Large intestine (tissue), 3 donors: ENCODE data around the gene PHB1. TPM values are rescaled to one million over a fixed set of nuclear protein-coding genes. Genes with fewer than 3 reads are reported as not detected.

Source experiments
- DNase-seq, 2 donors: peaks; one replicate each; pipeline versions ENCODE4 v3.0.0 to v3.0.0-alpha.2; 2013
- H3K27ac ChIP-seq: one replicate; pipeline ENCODE4 v1.5.1; 2013; ENCODE audit warnings: low read length
- H3K27me3 ChIP-seq: 2 replicates; pipeline ENCODE4 v1.6.1; 2013; ENCODE audit warnings: low read length; ENCODE audit not compliant: control insufficient read depth, insufficient read depth
- H3K36me3 ChIP-seq: 2 replicates; pipeline ENCODE4 v1.6.1; 2013; ENCODE audit warnings: low read length; ENCODE audit not compliant: control insufficient read depth, insufficient read depth
- H3K4me1 ChIP-seq: one replicate; pipeline ENCODE4 v1.6.1; 2013; ENCODE audit warnings: low read length; ENCODE audit not compliant: control insufficient read depth, insufficient read depth
- H3K4me3 ChIP-seq: one replicate; pipeline ENCODE4 v1.5.1; 2013; ENCODE audit warnings: low read length
- H3K9me3 ChIP-seq: one replicate; pipeline ENCODE4 v1.6.1; 2013; ENCODE audit warnings: mild to moderate bottlenecking, low read depth, low read length, moderate library complexity; ENCODE audit not compliant: control insufficient read depth
- WGBS: methylation state at CpG from one replicate; pipeline ENCODE4 v1.1.5; 2013; ENCODE audit warnings: low lambda C conversion rate; ENCODE audit not compliant: insufficient coverage; 5-methylcytosine and 5-hydroxymethylcytosine counted together
- polyA plus RNA-seq: library from polyadenylated mRNA; unstranded; fragments of 120-200 nt; gene quantifications from one replicate; pipeline ENCODE4 v1.2.1, GENCODE V29; 2013

Gene PHB1
- polyA plus RNA-seq, 1 donor = 160 TPM

DNA sequence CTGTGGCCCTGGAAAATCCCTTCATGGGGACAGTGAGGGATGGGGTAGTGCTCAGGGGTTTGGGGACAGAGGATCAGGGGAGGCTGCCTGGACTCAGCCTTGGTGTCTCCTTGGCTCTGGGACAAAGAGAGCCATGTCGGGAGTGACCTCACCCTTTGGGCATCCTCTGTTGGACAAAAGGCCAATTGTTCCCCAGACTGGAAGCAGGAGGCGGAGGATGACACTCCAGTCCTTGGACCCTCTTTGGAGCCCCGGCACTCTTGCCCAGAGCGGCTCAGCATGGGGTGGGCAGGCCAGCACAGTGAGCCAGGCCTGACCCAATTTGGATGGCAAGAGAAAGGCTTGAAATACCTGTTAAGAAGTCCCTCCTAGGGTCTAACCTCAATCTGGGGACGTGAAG, 39.4 kb upstream of the PHB1 start:
- DNase-seq = no peak
- no CpG with 5 or more reads among the region's 5 CpGs for WGBS
- Histone ChIP-seq H3K27me3 (peaks cover 43% of the 10 kb centered on the region), H3K9me3 (no peaks in the 10 kb centered on the region), H3K36me3 (no peaks in the 10 kb centered on the region), H3K4me1 (no peaks in the 10 kb centered on the region), H3K4me3 (no peak overlapping the region), H3K27ac (no peak overlapping the region)

GRCh38 chr17:49452661-49453060, 38.0 kb upstream of the PHB1 start:
- H3K4me1 ChIP-seq = peaks cover 2% of the 10 kb centered on the region
- no CpG with 5 or more reads among the region's 5 CpGs for WGBS
- DNase-seq = no peak
- H3K9me3 ChIP-seq = no peaks in the 10 kb centered on the region
- peaks cover 45% of the 10 kb centered on the region for H3K27me3 ChIP-seq
- no peaks in the 10 kb centered on the region for H3K36me3 ChIP-seq
- no peak overlapping the region for H3K27ac ChIP-seq
- H3K4me3 ChIP-seq = no peak overlapping the region

GRCh38 chr17:49452201-49452600, 37.5 kb upstream of the PHB1 start:
- no CpG with 5 or more reads among the region's 5 CpGs for WGBS
- DNase-seq = no peak
- H3K27ac ChIP-seq = no peak overlapping the region
- H3K27me3 ChIP-seq = peaks cover 40% of the 10 kb centered on the region
- no peak overlapping the region for H3K4me3 ChIP-seq
- peaks cover 2% of the 10 kb centered on the region for H3K4me1 ChIP-seq
- no peaks in the 10 kb centered on the region for H3K9me3 ChIP-seq
- H3K36me3 ChIP-seq = no peaks in the 10 kb centered on the region

DNA sequence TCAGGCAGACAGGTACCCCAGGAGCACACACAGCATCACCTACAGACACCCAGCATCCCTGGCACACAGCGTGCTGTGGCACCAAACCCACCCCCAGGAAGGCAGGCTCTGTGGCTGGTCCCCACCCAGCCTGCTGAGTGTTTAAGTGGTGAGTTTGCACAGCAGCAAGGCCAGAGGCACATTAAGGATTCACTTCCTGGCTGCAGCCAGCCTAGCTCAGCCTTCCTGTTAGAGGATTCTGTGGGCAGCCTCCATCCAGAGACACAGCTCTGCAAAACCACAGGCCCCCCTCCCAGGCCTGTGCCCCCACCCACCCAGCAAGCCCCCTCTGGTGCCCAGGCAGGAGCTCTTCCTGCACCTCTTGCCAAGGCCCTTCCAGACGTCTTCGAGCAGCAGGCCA, 36.1 kb upstream of the PHB1 start:
- Histone ChIP-seq H3K4me1 (peaks cover 2% of the 10 kb centered on the region), H3K9me3 (no peaks in the 10 kb centered on the region), H3K36me3 (no peaks in the 10 kb centered on the region), H3K4me3 (no peak overlapping the region), H3K27ac (no peak overlapping the region), H3K27me3 (peaks cover 34% of the 10 kb centered on the region)
- DNase-seq = no peak
- WGBS = no CpG with 5 or more reads among the region's 3 CpGs

DNA sequence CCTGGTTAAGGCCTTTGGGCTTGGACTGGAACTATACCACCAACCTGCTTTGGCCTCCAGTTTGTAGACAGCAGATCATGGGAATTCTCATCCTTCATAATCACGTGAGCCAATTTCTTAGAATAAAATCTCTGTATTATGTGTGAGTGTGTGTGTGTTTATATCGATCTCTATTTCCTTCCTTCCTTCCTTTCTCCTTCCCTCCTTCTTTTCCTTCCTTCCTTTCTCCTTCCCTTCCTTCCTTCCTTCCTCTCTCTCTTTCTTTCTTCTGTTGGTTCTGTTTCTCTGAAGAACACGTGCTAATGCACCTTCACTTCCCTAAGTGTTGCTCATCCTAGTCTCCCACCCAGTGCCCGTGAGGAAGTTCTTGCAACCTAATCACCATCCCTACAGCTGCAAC, 35.5 kb upstream of the PHB1 start:
- 86% methylated on average over 1 of the region's 4 CpGs for WGBS
- Histone ChIP-seq H3K27ac (no peak overlapping the region), H3K4me3 (no peak overlapping the region), H3K36me3 (no peaks in the 10 kb centered on the region), H3K4me1 (peaks cover 2% of the 10 kb centered on the region), H3K9me3 (no peaks in the 10 kb centered on the region), H3K27me3 (peaks cover 32% of the 10 kb centered on the region)
- DNase-seq = no peak

DNA sequence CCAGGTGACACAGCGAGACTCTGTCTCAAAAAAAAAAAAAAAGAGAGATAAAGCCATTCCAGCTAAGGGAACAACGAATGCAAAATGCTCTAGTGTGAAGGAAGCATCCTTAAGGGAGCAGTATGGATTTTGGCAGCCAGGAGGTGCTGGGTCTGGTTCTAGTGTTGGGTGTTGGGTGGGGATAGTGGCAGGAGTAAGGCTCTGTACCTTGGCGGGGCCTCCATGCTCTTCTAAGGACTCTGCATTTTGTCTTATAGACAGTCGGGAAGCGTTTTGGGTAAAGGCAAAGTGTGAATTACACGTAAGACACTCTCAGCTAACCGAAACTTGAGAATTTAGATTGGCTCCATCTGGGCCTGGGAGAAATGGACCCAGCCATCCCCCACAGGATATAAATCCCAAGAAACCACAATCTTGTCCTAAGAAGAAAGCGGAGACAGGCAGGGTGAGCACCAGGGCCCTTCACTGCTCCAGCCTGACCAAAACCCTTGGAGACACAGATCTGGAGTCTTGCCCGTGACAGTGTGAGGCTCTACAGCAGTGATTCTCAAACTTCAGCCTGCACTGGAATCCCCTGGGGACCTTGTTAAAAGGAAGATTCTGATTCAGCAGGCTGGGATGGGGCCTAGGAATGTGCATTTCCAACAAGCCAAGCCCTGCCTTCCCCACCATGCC, 33.1 kb upstream of the PHB1 start:
- Histone ChIP-seq H3K27me3 (peaks cover 23% of the 10 kb centered on the region), H3K9me3 (no peaks in the 10 kb centered on the region), H3K27ac (no peak overlapping the region), H3K4me1 (peaks cover 2% of the 10 kb centered on the region), H3K36me3 (no peaks in the 10 kb centered on the region), H3K4me3 (no peak overlapping the region)
- DNase-seq = no peak
- 96% methylated on average over 4 of the region's 9 CpGs for WGBS

DNA sequence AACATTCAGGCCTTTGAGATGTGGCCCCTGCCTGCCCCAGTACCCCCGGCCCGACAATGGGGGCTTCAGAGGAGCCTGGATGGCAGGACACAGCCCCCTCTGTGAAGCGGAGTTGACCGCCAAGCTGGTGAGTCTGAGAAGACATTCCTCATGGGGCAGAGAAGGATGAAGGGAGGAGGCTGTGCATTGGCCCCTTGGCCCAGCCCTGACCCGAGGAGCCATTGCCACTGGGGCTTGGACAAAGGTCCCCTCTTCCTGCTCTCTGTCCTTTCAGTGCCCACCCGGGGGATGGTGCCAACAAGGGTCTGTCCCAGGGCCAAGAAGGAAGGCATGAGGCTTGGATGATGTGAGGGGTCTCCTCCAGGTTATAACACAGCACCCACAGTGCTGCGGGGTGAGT, 30.9 kb upstream of the PHB1 start:
- H3K9me3 ChIP-seq = no peaks in the 10 kb centered on the region
- H3K4me1 ChIP-seq = peaks cover 2% of the 10 kb centered on the region
- no peak for DNase-seq
- H3K36me3 ChIP-seq = no peaks in the 10 kb centered on the region
- no CpG with 5 or more reads among the region's 7 CpGs for WGBS
- no peak overlapping the region for H3K4me3 ChIP-seq
- H3K27me3 ChIP-seq = peaks cover 35% of the 10 kb centered on the region
- H3K27ac ChIP-seq = no peak overlapping the region

- no CpG with 5 or more reads among the region's 12 CpGs for WGBS
- no peak overlapping the region for H3K27ac ChIP-seq
- no peaks in the 10 kb centered on the region for H3K36me3 ChIP-seq
- H3K4me1 ChIP-seq = peaks cover 2% of the 10 kb centered on the region
- peaks cover 45% of the 10 kb centered on the region for H3K27me3 ChIP-seq
- H3K4me3 ChIP-seq = no peak overlapping the region
- no peaks in the 10 kb centered on the region for H3K9me3 ChIP-seq
- no peak for DNase-seq
Observed at GRCh38 chr17:49444384-49444783, 29.7 kb upstream of the PHB1 start.

DNA sequence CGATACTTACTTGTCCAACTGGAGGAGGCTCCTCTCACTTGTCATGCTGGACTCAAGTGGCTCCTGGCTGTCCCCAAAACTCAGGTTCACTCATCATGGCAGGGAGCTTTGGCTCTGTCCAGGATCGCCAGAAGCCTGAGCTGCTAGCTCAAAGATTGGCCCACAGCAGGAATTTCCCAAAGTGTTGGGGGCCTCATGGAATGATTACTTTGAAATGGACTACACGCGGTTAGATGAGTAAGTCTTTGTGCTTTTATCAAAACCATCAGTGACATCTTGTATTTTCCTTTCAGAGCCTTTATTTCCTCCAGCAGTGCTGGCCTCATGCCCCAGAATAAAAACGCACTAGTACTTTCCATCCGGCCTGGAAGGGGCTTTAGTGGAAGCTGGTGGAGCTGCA, 29.2 kb upstream of the PHB1 start:
- WGBS = no CpG with 5 or more reads among the region's 6 CpGs
- Histone ChIP-seq H3K4me1 (peaks cover 2% of the 10 kb centered on the region), H3K4me3 (no peak overlapping the region), H3K36me3 (no peaks in the 10 kb centered on the region), H3K27me3 (peaks cover 48% of the 10 kb centered on the region), H3K27ac (no peak overlapping the region), H3K9me3 (no peaks in the 10 kb centered on the region)
- no peak for DNase-seq

DNA sequence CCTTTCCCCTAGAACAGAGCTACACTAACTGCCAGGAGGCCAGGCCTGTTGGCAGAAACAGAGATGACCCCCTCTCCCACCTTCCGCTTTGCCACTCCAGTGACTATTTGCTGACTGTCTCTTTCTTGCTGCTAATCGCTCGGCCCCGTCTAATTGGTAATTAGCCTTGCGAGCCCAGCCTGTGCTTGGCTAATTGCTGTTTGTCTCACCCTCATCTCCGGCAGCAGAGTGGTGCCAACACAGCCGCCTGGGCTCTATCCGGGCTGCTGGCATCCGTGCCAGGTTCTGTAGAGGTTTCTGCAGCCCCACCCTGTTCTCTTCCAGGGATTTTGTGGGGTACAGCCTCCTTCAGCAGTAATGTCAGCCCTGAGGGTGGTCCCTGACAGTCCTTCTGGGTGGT, 27.4 kb upstream of the PHB1 start:
- no peak for DNase-seq
- H3K27ac ChIP-seq = no peak overlapping the region
- H3K4me3 ChIP-seq = no peak overlapping the region
- H3K4me1 ChIP-seq = no peaks in the 10 kb centered on the region
- no CpG with 5 or more reads among the region's 9 CpGs for whole genome bisulfite sequencing
- H3K36me3 ChIP-seq = no peaks in the 10 kb centered on the region
- no peaks in the 10 kb centered on the region for H3K9me3 ChIP-seq
- H3K27me3 ChIP-seq = peaks cover 57% of the 10 kb centered on the region

DNA sequence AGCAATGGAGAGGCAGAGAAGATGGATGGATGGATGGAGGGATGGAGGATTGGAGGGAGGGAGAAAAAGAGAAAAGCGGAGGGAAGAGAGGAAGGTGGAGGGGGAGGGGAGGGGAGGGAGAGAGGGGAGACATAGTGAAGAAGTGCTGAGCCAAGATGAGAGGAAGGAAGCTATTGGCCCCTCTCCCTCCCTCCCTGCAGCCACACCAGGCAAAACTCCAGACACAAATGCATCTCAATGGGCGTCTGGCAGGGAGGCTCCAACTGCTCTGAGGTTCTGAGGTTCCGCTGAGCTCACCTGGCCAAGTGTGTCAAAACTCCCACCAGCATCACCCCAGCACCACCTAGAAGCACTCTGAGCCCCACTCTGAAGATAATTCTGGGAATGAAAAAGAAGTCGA, 26.9 kb upstream of the PHB1 start:
- no peaks in the 10 kb centered on the region for H3K9me3 ChIP-seq
- no peak overlapping the region for H3K27ac ChIP-seq
- H3K4me3 ChIP-seq = no peak overlapping the region
- H3K27me3 ChIP-seq = peaks cover 57% of the 10 kb centered on the region
- no peak for DNase-seq
- WGBS = no CpG with 5 or more reads among the region's 4 CpGs
- no peaks in the 10 kb centered on the region for H3K36me3 ChIP-seq
- H3K4me1 ChIP-seq = no peaks in the 10 kb centered on the region
